Neuronal stem cell (in vitro differentiated cells): Measurements from ENCODE around the gene RAPGEF6.

ENCODE experiments used
- DNase-seq: peaks from one replicate; pipeline ENCODE4 v3.0.0-alpha.2; 2013; ENCODE audit warnings: low spot score
- H2AFZ ChIP-seq: one replicate; pipeline ENCODE4 v1.6.1; 2013; ENCODE audit warnings: mild to moderate bottlenecking, low read length, inconsistent platforms
- H2AK5ac ChIP-seq: 2 replicates; pipeline ENCODE4 v1.6.1; 2013; ENCODE audit warnings: low read depth, mild to moderate bottlenecking, inconsistent platforms, low read length, moderate library complexity, mixed read lengths
- H2BK120ac ChIP-seq: 2 replicates; pipeline ENCODE4 v1.6.1; 2013; ENCODE audit warnings: low read depth, mild to moderate bottlenecking, inconsistent platforms, low read length, moderate library complexity, mixed read lengths
- H2BK12ac ChIP-seq: one replicate; pipeline ENCODE4 v1.6.1; 2013; ENCODE audit warnings: low read length, inconsistent platforms
- H2BK15ac ChIP-seq: 2 replicates; pipeline ENCODE4 v1.6.1; 2013; ENCODE audit warnings: mild to moderate bottlenecking, low read length, inconsistent platforms, mixed read lengths
- H2BK5ac ChIP-seq: one replicate; pipeline ENCODE4 v1.6.1; 2013; ENCODE audit warnings: inconsistent platforms, mild to moderate bottlenecking, low read length, moderate library complexity
- H3K14ac ChIP-seq: one replicate; pipeline ENCODE4 v1.6.1; 2013; ENCODE audit warnings: low read length, inconsistent platforms
- H3K18ac ChIP-seq: 2 replicates; pipeline ENCODE4 v1.6.1; 2013; ENCODE audit warnings: low read length, inconsistent platforms
- H3K23ac ChIP-seq: 2 replicates; pipeline ENCODE4 v1.6.1; 2013; ENCODE audit warnings: low read depth, mild to moderate bottlenecking, mixed read lengths, low read length, inconsistent platforms; ENCODE audit not compliant: poor library complexity
- H3K27ac ChIP-seq: replicated peaks from 3 replicates; pipeline ENCODE4 v1.5.1; 2013; ENCODE audit warnings: low read length, inconsistent platforms
- H3K27me3 ChIP-seq, 3 experiments: 2 replicates each; pipeline ENCODE4 v1.6.1; 2013; ENCODE audit warnings: low read length in 3 of 3, mild to moderate bottlenecking in 2 of 3, inconsistent platforms in 1 of 3, low read depth in 1 of 3, mixed read lengths in 1 of 3, moderate library complexity in 1 of 3; ENCODE audit not compliant: control insufficient read depth in 3 of 3, insufficient read depth in 3 of 3
- H3K36me3 ChIP-seq, 2 donors: replicated peaks in 1 of 2; 2 replicates each; pipeline ENCODE4 v1.6.1; 2013; ENCODE audit warnings: low read length in 2 of 2; ENCODE audit not compliant: control insufficient read depth in 2 of 2, insufficient read depth in 2 of 2
- H3K4ac ChIP-seq: 2 replicates; pipeline ENCODE4 v1.6.1; 2013; ENCODE audit warnings: inconsistent platforms, mild to moderate bottlenecking, low read length, moderate library complexity
- H3K4me1 ChIP-seq, 2 donors: 1 replicate in 1 of 2; 2 replicates in 1 of 2; pipeline ENCODE4 v1.6.1; 2013; ENCODE audit warnings: low read length in 2 of 2, low read depth in 1 of 2; ENCODE audit not compliant: control insufficient read depth in 2 of 2, insufficient read depth in 1 of 2
- H3K4me2 ChIP-seq: one replicate; pipeline ENCODE4 v1.6.1; 2013; ENCODE audit warnings: mild to moderate bottlenecking, low read length, inconsistent platforms; ENCODE audit not compliant: insufficient read depth, poor library complexity, severe bottlenecking
- H3K4me3 ChIP-seq, 2 donors: 2 replicates each; pipeline ENCODE4 v1.5.1; 2013; ENCODE audit warnings: low read length in 2 of 2, mild to moderate bottlenecking in 2 of 2, inconsistent platforms in 1 of 2, moderate library complexity in 1 of 2
- H3K79me1 ChIP-seq: one replicate; pipeline ENCODE4 v1.6.1; 2013; ENCODE audit warnings: low read depth, mild to moderate bottlenecking, inconsistent platforms, low read length, moderate library complexity
- H3K9ac ChIP-seq: one replicate; pipeline ENCODE4 v1.6.1; 2013; ENCODE audit warnings: mild to moderate bottlenecking, low read depth, low read length, inconsistent platforms; ENCODE audit not compliant: poor library complexity
- H3K9me3 ChIP-seq, 2 donors: replicated peaks in 1 of 2; 2 replicates each; pipeline versions ENCODE3 to v1.6.1; 2013; ENCODE audit warnings: low read length in 2 of 2, mild to moderate bottlenecking in 2 of 2, inconsistent platforms in 1 of 2, low read depth in 1 of 2, mixed read lengths in 1 of 2, moderate library complexity in 1 of 2; ENCODE audit not compliant: control insufficient read depth in 2 of 2, insufficient read depth in 1 of 2
- H4K8ac ChIP-seq: one replicate; pipeline ENCODE4 v1.6.1; 2013; ENCODE audit warnings: low read depth, mild to moderate bottlenecking, inconsistent platforms, low read length, moderate library complexity
- H4K91ac ChIP-seq: one replicate; pipeline ENCODE4 v1.6.1; 2013; ENCODE audit warnings: low read length, low read depth, mild to moderate bottlenecking, inconsistent platforms; ENCODE audit not compliant: poor library complexity
- WGBS, 2 donors: extraction: QIAGEN DNeasy Blood & Tissue Kit; methylation state at CpG; one replicate each; pipeline ENCODE4 v1.1.7; 2013; ENCODE audit warnings: missing lambda C conversion rate in 2 of 2, mixed read lengths in 1 of 2; ENCODE audit not compliant: insufficient read length in 2 of 2, insufficient replicate concordance in 1 of 2; ENCODE audit errors: extremely low coverage in 2 of 2; 5-methylcytosine and 5-hydroxymethylcytosine counted together

RAPGEF6 gene

DNA sequence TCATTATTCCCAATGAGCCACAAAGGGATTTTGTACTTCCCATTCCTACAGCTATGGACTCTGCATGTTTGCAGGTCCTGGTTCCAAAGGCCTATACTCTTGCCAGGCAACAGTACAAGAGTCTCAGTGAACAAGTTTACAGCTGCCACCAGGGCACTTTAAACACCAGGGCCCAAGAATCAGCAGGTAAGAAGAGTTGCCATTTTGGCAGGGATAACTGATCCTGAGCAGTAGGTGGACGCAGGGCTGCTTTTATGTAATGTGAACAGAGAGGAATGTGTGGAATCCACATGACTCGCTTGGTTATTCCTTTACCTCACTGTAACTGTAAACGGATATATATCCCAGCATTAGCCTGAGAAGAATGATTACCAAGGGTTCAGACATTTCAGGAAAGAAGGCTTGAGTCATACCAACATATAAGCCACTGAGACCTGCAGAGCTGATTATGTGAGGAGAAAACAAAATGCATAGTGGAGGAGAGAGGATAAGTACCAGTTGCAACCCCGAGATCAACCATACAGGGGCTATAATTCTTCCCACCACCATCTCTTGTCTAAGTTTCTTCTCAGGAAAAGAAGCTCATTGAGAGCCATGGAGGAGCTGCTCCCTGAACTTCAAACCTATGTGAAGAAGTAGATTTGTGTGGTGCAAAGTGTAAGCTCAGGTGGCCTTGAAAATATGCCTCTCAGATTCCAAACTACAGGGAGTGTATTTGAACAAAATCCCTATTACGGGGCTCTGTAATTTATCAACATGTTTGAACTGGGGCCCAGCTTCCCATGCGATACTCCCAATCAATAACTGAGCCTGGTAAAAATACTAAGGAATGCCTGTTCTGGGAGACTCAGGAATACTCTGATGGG lies 24.6 kb downstream of the RAPGEF6 start:
- Histone ChIP-seq H3K4me3 (no peak overlapping the region), H2BK5ac (no peak overlapping the region), H3K36me3 (no peaks in the 10 kb centered on the region), H3K14ac (no peak overlapping the region), H2BK120ac (no peak overlapping the region), H2BK15ac (no peak overlapping the region), H3K27ac (no peak overlapping the region), H3K4me1 (peaks cover 2 to 5% of the 10 kb centered on the region in 2 donors), H2AFZ (no peak overlapping the region), H3K18ac (no peak overlapping the region), H3K79me1 (peaks cover 3% of the 10 kb centered on the region), H4K91ac (no peak overlapping the region), H3K4ac (no peak overlapping the region), H4K8ac (no peak overlapping the region), H2AK5ac (no peak overlapping the region), H3K9me3 (peaks cover 0 to 4% of the 10 kb centered on the region in 2 donors), H3K4me2 (no peak overlapping the region), H3K9ac (no peak overlapping the region), H3K23ac (no peak overlapping the region), H3K27me3 (no peaks in the 10 kb centered on the region), H2BK12ac (no peak overlapping the region)
- DNase-seq = no peak
- WGBS, 2 donors = no CpG with 5 or more reads among the region's 6 CpGs

DNA sequence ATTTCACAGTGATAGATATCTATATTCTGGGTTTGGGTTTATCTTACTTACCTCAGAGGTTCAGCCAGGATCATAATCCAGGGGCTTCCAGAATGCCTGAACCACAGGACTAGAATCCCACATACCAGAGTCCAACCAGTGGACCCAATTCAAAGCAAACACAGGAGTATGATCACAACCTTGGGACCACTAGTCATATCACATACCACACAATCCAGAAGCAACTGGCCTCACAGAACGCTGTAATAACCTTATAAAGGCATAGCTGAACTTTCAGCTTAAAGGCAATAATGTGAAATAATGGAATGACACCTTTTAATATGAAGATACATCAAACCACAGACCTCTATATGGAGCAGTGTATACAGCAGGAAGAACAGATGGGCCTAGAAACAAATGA lies 25.3 kb downstream of the RAPGEF6 start:
- Histone ChIP-seq H2BK120ac (no peak overlapping the region), H3K27ac (no peak overlapping the region), H4K91ac (no peak overlapping the region), H3K9ac (no peak overlapping the region), H3K79me1 (peaks cover 3% of the 10 kb centered on the region), H3K36me3 (no peaks in the 10 kb centered on the region), H2AK5ac (no peak overlapping the region), H4K8ac (no peak overlapping the region), H3K23ac (no peak overlapping the region), H2BK15ac (no peak overlapping the region), H3K9me3 (peaks cover 0 to 4% of the 10 kb centered on the region in 2 donors), H3K14ac (no peak overlapping the region), H3K4me1 (peaks cover 0 to 5% of the 10 kb centered on the region in 2 donors), H2BK12ac (no peak overlapping the region), H3K4me2 (no peak overlapping the region), H2AFZ (no peak overlapping the region), H2BK5ac (no peak overlapping the region), H3K27me3 (no peaks in the 10 kb centered on the region), H3K18ac (no peak overlapping the region), H3K4ac (no peak overlapping the region), H3K4me3 (no peak overlapping the region)
- DNase-seq = no peak
- no CpG with 5 or more reads among the region's 1 CpG for WGBS, 2 donors

DNA sequence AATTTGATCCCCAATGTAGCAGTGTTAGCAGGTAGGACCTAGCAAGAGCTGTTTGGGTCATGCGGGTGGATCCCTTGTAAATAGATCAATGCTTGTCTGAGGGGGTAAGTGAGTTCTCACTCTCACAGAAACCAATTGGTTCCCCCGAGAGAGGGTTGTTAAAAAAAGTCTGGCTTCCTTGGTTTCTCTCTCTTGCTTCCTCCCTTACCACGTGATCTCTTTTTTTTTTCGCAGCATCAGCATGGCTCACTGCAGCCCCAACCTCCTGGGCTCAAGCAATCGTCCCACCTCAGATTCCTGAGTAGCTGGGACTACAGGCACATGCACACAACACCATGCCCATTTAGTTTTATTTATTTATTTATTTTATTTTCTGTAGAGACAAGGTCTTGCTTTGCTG lies 26.4 kb downstream of the RAPGEF6 start:
- no peak overlapping the region for H3K14ac ChIP-seq
- WGBS, 2 donors = no CpG with 5 or more reads among the region's 5 CpGs
- H3K27ac ChIP-seq = no peak overlapping the region
- no peak overlapping the region for H2BK15ac ChIP-seq
- no peak overlapping the region for H3K23ac ChIP-seq
- peaks cover 0 to 7% of the 10 kb centered on the region in 2 donors for H3K36me3 ChIP-seq
- H2AK5ac ChIP-seq = no peak overlapping the region
- DNase-seq = no peak
- H2BK5ac ChIP-seq = no peak overlapping the region
- H2AFZ ChIP-seq = no peak overlapping the region
- H3K18ac ChIP-seq = no peak overlapping the region
- no peak overlapping the region for H2BK120ac ChIP-seq
- no peak overlapping the region for H4K8ac ChIP-seq
- no peaks in the 10 kb centered on the region for H3K9me3 ChIP-seq
- no peak overlapping the region for H3K4me3 ChIP-seq
- no peak overlapping the region for H2BK12ac ChIP-seq
- no peak overlapping the region for H3K4ac ChIP-seq
- H3K9ac ChIP-seq = no peak overlapping the region
- peaks cover 0 to 5% of the 10 kb centered on the region in 2 donors for H3K4me1 ChIP-seq
- no peaks in the 10 kb centered on the region for H3K79me1 ChIP-seq
- H3K4me2 ChIP-seq = no peak overlapping the region
- H3K27me3 ChIP-seq = no peaks in the 10 kb centered on the region
- H4K91ac ChIP-seq = no peak overlapping the region

DNA sequence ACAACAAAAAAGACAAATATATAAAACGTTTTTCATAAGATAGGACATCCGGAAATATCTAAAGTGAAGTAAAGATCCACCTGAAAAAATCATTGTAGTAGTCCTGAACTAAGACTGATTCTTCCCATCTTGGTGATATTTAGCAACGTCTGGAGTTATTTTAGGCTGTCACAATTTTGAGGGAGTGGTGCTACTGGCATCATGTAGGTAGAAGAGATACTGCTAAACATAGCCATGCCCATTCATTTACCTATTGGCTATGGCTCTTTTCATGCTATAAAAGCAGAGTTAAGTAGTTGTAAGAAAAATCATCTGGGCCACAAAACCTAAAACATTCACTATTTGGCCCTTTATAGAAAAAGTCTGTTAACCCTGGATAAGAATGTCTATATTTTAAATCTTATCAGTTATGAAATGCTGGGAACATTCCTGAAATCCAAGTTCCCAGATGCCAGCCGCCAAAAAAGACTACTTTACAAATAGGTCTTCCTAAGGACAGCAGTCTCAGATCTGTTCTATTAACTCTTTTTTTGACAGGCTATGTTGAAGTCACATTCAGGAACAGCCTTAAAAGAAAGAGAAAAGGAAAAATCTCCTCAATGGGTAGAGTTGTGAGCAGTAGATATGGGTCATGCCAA lies 27.0 kb downstream of the RAPGEF6 start:
- H2BK15ac ChIP-seq = no peak overlapping the region
- H2BK120ac ChIP-seq = no peak overlapping the region
- no peak overlapping the region for H3K4me3 ChIP-seq
- H2BK5ac ChIP-seq = no peak overlapping the region
- 100% methylated on average over 1 of the region's 4 CpGs; no CpG with 5 or more reads in 1 of the 2 donors for WGBS, 2 donors
- no peak overlapping the region for H4K8ac ChIP-seq
- no peak overlapping the region for H4K91ac ChIP-seq
- peaks cover 0 to 12% of the 10 kb centered on the region in 2 donors for H3K36me3 ChIP-seq
- no peak overlapping the region for H3K4ac ChIP-seq
- no peak overlapping the region for H2BK12ac ChIP-seq
- H3K4me1 ChIP-seq = peaks cover 0 to 5% of the 10 kb centered on the region in 2 donors
- no peak overlapping the region for H3K14ac ChIP-seq
- no peak overlapping the region for H3K18ac ChIP-seq
- no peak for DNase-seq
- no peak overlapping the region for H3K9ac ChIP-seq
- no peak overlapping the region for H3K27ac ChIP-seq
- no peak overlapping the region for H2AK5ac ChIP-seq
- H3K9me3 ChIP-seq = no peaks in the 10 kb centered on the region
- H3K27me3 ChIP-seq = no peaks in the 10 kb centered on the region
- no peak overlapping the region for H3K23ac ChIP-seq
- H3K79me1 ChIP-seq = no peaks in the 10 kb centered on the region
- H3K4me2 ChIP-seq = no peak overlapping the region
- H2AFZ ChIP-seq = no peak overlapping the region
